ENCODE results near the gene PCDH10. TPM values are rescaled to one million over a fixed set of nuclear protein-coding genes. Genes with fewer than 3 reads are reported as not detected.

Gene PCDH10
- total and polyA plus RNA-seq, 9 of the 15 experiments (the other 6 are each of a cell fraction or from before 2014, with no cell fraction given) = 0.04 to 1.4 (median 0.29) TPM

DNA sequence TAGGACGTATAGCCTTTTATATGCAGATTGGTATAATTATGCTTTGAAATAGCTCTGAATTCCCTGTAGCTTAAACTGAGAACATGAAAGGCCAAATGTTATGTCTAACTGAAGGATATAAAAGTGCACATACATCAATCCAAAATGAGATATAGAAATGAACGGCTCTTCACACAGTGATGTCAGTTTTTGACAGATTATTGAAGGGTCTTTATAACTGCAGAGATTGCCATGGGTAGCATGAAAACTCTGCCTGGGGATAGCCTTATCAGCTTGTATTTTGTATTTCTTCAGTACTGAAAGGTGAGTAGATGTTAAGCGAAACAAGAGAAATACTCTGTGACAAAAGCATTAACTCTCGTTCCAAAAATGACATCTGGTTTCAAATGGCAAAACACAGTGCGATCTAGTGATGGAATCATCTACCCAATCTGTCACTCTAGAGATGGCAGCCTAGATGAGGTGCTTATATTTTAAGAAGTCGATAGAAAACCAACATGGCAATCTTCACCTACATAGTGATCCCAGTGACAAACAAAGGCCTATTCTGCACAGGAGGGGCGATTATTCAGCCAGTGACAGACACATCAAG, 59.7 kb downstream of the PCDH10 start (continued):
- TF ChIP-seq BACH1 (tag; IDR thresholded peaks at IDR 0.05) (no peak), XRCC5 (IDR thresholded peaks at IDR 0.05; ENCODE audit: low read depth, low read length) (no peak), CHD7 (IDR thresholded peaks at IDR 0.05; ENCODE audit: low read depth, low read length) (no peak), SMARCE1 (IDR thresholded peaks at IDR 0.05) (no peak), ZNF143 (CRISPR knock-in tag; IDR thresholded peaks at IDR 0.05) (no peak), ZBTB1 (CRISPR knock-in tag; IDR thresholded peaks at IDR 0.05; ENCODE audit: borderline replicate concordance, low read depth) (no peak), ZNF224 (CRISPR knock-in tag; IDR thresholded peaks at IDR 0.05) (no peak)

All from K562 (cell line).